ENCODE data around the gene LRRC9.

- no peak for TF ChIP-seq CTCF (conservative IDR thresholded peaks at IDR 0.05)
- no peak for TF ChIP-seq EZH2 (IDR thresholded peaks at IDR 0.05; ENCODE audit: low read depth)
These were observed 25.0 kb downstream of the LRRC9 start for GRCh38 chr14:59944909-59945308.

Measured in PC-9 (cell line).